ENCODE data around the gene RNU6-9. TPM values are rescaled to one million over a fixed set of nuclear protein-coding genes. Genes with fewer than 3 reads are reported as not detected.

The RNU6-9 gene
- total RNA-seq, 1 donor: not detected

DNA sequence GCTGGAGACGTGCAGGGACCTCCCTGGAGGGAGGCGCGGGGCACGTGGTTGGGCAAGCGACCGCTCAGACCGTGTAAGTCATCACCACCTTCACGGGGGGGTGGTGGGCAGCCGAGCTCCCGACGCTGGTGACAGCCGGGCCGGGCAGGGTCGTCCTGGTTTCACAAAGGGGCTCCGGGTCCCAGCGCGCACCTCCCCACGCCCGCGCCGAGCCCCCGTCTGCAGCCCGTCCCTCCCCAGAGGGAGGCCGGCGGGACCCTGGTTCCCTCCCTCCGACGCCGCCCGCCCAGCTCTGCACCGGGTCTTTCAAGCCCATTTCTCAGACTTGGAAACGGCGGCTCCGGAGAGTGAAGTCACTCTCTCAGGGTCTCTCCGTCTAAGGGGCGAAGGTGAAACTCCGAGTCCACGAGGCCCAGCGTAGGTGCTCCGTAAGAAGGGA, 31.8 kb downstream of the RNU6-9 start:
- Histone ChIP-seq H3K36me3 (ENCODE audit: insufficient read depth, low read length) (no peaks in the 10 kb centered on the region), H3K4me2 (ENCODE audit: insufficient read depth, low read length) (peak overlapping the region; percentile 88), H3K9me3 (ENCODE audit: low read depth, low read length) (no peaks in the 10 kb centered on the region), H2AFZ (ENCODE audit: low read length) (peak overlapping the region; percentile 90), H3K27ac (ENCODE audit: low read depth, low read length) (peak overlapping the region; percentile 78), H3K79me2 (ENCODE audit: insufficient read depth, low read length) (peaks cover 20% of the 10 kb centered on the region), H3K4me1 (ENCODE audit: insufficient read depth, low read length) (peaks cover 10% of the 10 kb centered on the region), H3K27me3 (ENCODE audit: insufficient read depth, low read length) (peaks cover 10% of the 10 kb centered on the region), H4K20me1 (ENCODE audit: insufficient read depth, low read length) (peaks cover 3% of the 10 kb centered on the region), H3K4me3 (ENCODE audit: insufficient read depth, low read length) (peak overlapping the region; percentile 87)
- peak; percentile 99 for DNase-seq (ENCODE audit: insufficient read length, low spot score, missing footprints)
- TF ChIP-seq, protein P1, sequence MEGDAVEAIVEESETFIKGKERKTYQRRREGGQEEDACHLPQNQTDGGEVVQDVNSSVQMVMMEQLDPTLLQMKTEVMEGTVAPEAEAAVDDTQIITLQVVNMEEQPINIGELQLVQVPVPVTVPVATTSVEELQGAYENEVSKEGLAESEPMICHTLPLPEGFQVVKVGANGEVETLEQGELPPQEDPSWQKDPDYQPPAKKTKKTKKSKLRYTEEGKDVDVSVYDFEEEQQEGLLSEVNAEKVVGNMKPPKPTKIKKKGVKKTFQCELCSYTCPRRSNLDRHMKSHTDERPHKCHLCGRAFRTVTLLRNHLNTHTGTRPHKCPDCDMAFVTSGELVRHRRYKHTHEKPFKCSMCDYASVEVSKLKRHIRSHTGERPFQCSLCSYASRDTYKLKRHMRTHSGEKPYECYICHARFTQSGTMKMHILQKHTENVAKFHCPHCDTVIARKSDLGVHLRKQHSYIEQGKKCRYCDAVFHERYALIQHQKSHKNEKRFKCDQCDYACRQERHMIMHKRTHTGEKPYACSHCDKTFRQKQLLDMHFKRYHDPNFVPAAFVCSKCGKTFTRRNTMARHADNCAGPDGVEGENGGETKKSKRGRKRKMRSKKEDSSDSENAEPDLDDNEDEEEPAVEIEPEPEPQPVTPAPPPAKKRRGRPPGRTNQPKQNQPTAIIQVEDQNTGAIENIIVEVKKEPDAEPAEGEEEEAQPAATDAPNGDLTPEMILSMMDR (IDR thresholded peaks at IDR 0.05; ENCODE audit: extremely low read depth, low read depth, low read length): no peak

DNA sequence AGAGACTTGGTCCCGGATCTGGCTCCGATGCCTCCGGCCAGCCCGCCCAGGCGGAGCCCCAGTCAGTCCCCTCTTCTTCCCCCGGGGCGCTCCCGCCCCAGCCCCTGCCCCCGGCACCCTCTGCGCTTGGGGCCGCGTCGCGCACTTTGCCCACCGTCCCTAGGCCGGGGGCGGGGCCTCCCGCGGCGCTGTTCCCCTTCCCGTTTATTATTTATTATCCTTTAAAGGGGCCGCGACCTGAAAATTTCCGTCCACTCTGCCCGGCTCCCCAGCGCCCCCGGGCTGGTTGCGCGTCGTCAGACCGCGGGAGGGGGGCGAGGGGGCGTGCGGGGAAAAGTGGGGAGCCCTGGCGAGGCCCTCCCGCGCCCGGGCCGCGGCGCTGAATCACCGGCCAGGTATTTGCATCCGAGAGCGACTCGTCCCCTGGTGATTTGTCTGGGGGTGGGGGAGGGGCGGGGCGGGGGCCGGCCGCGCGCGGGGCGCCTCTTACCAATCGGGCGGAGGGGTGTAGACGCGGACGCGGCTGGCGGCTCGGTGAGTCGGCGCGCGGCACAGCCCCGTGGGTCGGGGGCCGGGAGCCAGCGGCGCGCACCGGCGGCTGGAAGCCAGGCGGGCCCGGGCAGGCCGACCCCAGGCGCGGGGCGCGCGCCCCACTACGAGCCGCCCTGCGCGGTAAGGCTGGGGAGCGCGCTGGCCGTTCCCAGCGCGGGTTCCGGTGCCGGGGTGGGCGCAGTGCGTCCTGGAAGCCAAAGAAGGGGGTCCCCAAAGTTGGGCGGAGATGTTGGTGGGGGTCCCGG, 32.4 kb downstream of the RNU6-9 start, which contains the start of gene ARID3A:
Gene ARID3A (plus strand): TSS at position 510 of the 797 bp plus-strand sequence. CDS start 3,494 bp downstream, outside the sequence.
- Histone ChIP-seq H3K4me2 (ENCODE audit: insufficient read depth, low read length) (peak within 1 kb of the TSS; percentile 88), H3K4me1 (ENCODE audit: insufficient read depth, low read length) (peaks cover 10% of the 10 kb centered on the region), H3K36me3 (ENCODE audit: insufficient read depth, low read length) (no peaks in the 10 kb centered on the region), H3K9me3 (ENCODE audit: low read depth, low read length) (no peaks in the 10 kb centered on the region), H4K20me1 (ENCODE audit: insufficient read depth, low read length) (peaks cover 3% of the 10 kb centered on the region), H3K4me3 (ENCODE audit: insufficient read depth, low read length) (peak within 1 kb of the TSS; percentile 87), H3K79me2 (ENCODE audit: insufficient read depth, low read length) (peaks cover 20% of the 10 kb centered on the region), H2AFZ (ENCODE audit: low read length) (peak within 1 kb of the TSS; percentile 90), H3K27me3 (ENCODE audit: insufficient read depth, low read length) (peaks cover 6% of the 10 kb centered on the region), H3K27ac (ENCODE audit: low read depth, low read length) (peak within 1 kb of the TSS; percentile 78)
- TF ChIP-seq, protein P1 (IDR thresholded peaks at IDR 0.05; ENCODE audit: extremely low read depth, low read depth, low read length): no peak
- DNase-seq (ENCODE audit: insufficient read length, low spot score, missing footprints): peak; percentile 100

- H3K4me2 ChIP-seq (ENCODE audit: insufficient read depth, low read length): peak overlapping the region; percentile 76
- H3K4me1 ChIP-seq (ENCODE audit: insufficient read depth, low read length): peaks cover 10% of the 10 kb centered on the region
- no peaks in the 10 kb centered on the region for H3K36me3 ChIP-seq (ENCODE audit: insufficient read depth, low read length)
- peak overlapping the region; percentile 28 for H3K27ac ChIP-seq (ENCODE audit: low read depth, low read length)
- TF ChIP-seq, protein P1 (IDR thresholded peaks at IDR 0.05; ENCODE audit: extremely low read depth, low read depth, low read length): no peak
- peaks cover 1% of the 10 kb centered on the region for H3K27me3 ChIP-seq (ENCODE audit: insufficient read depth, low read length)
- peaks cover 20% of the 10 kb centered on the region for H3K79me2 ChIP-seq (ENCODE audit: insufficient read depth, low read length)
- H4K20me1 ChIP-seq (ENCODE audit: insufficient read depth, low read length): peaks cover 3% of the 10 kb centered on the region
- no peak overlapping the region for H2AFZ ChIP-seq (ENCODE audit: low read length)
- peak; percentile 99 for DNase-seq (ENCODE audit: insufficient read length, low spot score, missing footprints)
- no peaks in the 10 kb centered on the region for H3K9me3 ChIP-seq (ENCODE audit: low read depth, low read length)
- peak overlapping the region; percentile 87 for H3K4me3 ChIP-seq (ENCODE audit: insufficient read depth, low read length)
Measured at GRCh38 chr19:926323-926588, 33.0 kb downstream of the RNU6-9 start.

DNA sequence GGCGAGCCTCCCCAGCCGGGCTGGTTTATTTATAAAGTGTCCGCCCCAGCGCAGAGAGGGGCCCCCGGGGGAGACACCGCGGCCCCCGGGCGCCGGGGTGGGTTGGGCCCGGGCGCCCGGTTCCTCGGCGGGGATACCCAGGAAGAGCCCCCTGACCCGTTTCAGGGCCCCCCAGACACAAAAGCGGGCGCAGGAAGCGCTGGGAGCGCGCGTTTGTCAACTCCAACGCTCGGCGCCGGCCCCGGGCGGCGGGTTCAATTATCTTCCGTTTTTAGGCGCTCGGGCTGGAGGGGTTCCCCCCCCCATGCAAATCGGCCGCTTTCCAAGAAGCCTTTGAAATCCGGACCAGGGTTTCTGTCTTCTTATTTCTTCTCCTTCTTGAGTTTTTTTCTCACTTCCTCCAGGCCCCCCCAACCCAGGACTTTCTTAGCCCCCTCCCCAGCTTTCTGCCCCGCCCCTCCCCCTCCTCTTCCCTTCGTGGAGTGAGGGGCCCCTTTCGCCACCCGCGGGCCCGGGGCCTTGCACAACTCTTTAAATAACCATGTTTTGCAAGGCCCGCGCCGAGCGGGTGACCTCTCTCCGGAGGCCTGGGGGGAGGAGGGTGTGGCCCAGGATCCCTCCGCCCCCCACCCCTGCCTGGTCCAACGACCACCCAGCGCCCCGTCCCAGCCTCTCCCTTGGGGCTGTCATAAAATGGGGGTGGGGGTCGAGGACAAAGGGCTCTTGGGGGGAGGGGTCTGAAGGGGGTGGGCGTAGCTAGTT, 33.5 kb downstream of the RNU6-9 start:
- H3K36me3 ChIP-seq (ENCODE audit: insufficient read depth, low read length): no peaks in the 10 kb centered on the region
- DNase-seq (ENCODE audit: insufficient read length, low spot score, missing footprints): peak; percentile 98
- TF ChIP-seq, protein P1 (IDR thresholded peaks at IDR 0.05; ENCODE audit: extremely low read depth, low read depth, low read length): no peak
- H2AFZ ChIP-seq (ENCODE audit: low read length): no peak overlapping the region
- peak overlapping the region; percentile 76 for H3K4me2 ChIP-seq (ENCODE audit: insufficient read depth, low read length)
- H4K20me1 ChIP-seq (ENCODE audit: insufficient read depth, low read length): peaks cover 3% of the 10 kb centered on the region
- H3K27ac ChIP-seq (ENCODE audit: low read depth, low read length): peak overlapping the region; percentile 28
- H3K4me1 ChIP-seq (ENCODE audit: insufficient read depth, low read length): peaks cover 10% of the 10 kb centered on the region
- peak overlapping the region; percentile 87 for H3K4me3 ChIP-seq (ENCODE audit: insufficient read depth, low read length)
- no peaks in the 10 kb centered on the region for H3K9me3 ChIP-seq (ENCODE audit: low read depth, low read length)
- peaks cover 20% of the 10 kb centered on the region for H3K79me2 ChIP-seq (ENCODE audit: insufficient read depth, low read length)
- H3K27me3 ChIP-seq (ENCODE audit: insufficient read depth, low read length): no peaks in the 10 kb centered on the region

All from osteoblast (primary cell).